BJ (cell line): ENCODE results near the gene LOX. TPM values are rescaled to one million over a fixed set of nuclear protein-coding genes. Genes with fewer than 3 reads are reported as not detected.

Experiments used
- CTCF ChIA-PET: fragments of 350-600 bp; formaldehyde crosslinking; extraction: SDS; loops from one replicate; lab custom pipeline; 2021; ENCODE audit warnings: antibody characterized with exemption, inconsistent platforms; lab: Yijun Ruan, JAX
- POLR2A ChIA-PET: fragments of 300-600 bp; sonication (Branson Sonifier 250); formaldehyde crosslinking; extraction: SDS; loops from one replicate; lab custom pipeline; 2021; ENCODE audit warnings: antibody characterized with exemption; lab: Charles Lee
- DNase-seq: peaks from one replicate; pipeline ENCODE4 v3.0.0-alpha.2; 2011; ENCODE audit warnings: low read depth
- H3K27me3 ChIP-seq: 2 replicates; pipeline ENCODE4 v1.6.0; 2011; ENCODE audit warnings: low read length; ENCODE audit not compliant: control insufficient read depth, insufficient read depth
- H3K36me3 ChIP-seq: 2 replicates; pipeline ENCODE4 v1.5.1; 2011; ENCODE audit warnings: low read length; ENCODE audit not compliant: control insufficient read depth, insufficient read depth
- H3K4me3 ChIP-seq: 2 replicates; pipeline ENCODE4 v1.5.1; 2011; ENCODE audit warnings: low read depth, mild to moderate bottlenecking, control low read depth, low read length
- polyA plus RNA-seq: library from polyadenylated mRNA; depleted of rRNA; stranded (reverse); fragments of >200 nt; gene quantifications from 2 replicates; pipeline ENCODE4 v1.2.3, GENCODE V29; 2011
- TF ChIP-seq, protein P1 (sequence below): IDR thresholded peaks from 2 replicates; pipeline ENCODE4 v1.5.1; 2011; ENCODE audit warnings: low read depth, mild to moderate bottlenecking, control low read depth, inconsistent platforms, low read length, moderate library complexity; ENCODE audit not compliant: insufficient read depth

LOX gene
- polyA plus RNA-seq, 1 experiment: 668 TPM

DNA sequence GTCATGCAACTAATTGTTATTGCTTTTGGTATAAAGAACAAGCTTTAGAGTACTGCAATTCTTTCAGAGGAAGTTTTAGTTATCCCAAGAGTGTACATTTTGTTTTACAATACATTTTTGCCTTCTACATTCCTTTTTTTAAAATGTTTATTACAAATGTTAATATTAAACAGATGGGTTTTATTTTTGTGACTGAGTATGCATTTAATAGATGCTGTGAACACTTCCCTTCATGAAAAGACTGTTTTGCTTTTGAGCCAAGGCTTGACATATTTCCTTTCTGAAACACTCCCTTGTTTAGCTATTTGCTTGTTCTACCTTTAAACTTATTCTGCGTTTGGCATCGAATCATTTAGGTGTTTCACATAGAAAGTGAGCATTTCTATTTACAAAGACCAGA lies 36.4 kb upstream of the LOX start:
- TF ChIP-seq, protein P1, sequence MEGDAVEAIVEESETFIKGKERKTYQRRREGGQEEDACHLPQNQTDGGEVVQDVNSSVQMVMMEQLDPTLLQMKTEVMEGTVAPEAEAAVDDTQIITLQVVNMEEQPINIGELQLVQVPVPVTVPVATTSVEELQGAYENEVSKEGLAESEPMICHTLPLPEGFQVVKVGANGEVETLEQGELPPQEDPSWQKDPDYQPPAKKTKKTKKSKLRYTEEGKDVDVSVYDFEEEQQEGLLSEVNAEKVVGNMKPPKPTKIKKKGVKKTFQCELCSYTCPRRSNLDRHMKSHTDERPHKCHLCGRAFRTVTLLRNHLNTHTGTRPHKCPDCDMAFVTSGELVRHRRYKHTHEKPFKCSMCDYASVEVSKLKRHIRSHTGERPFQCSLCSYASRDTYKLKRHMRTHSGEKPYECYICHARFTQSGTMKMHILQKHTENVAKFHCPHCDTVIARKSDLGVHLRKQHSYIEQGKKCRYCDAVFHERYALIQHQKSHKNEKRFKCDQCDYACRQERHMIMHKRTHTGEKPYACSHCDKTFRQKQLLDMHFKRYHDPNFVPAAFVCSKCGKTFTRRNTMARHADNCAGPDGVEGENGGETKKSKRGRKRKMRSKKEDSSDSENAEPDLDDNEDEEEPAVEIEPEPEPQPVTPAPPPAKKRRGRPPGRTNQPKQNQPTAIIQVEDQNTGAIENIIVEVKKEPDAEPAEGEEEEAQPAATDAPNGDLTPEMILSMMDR: no peak
- ChIA-PET POLR2A (no interaction called here), CTCF (interaction anchor here (0.8 kb wide), 2 partner anchors 13 to 22 kb away, joined by 3 to 4 read pairs; no protein-coding TSS in a partner anchor)
- H3K27me3 ChIP-seq: no peaks in the 10 kb centered on the region
- H3K4me3 ChIP-seq: no peak overlapping the region
- H3K36me3 ChIP-seq: no peaks in the 10 kb centered on the region
- no peak for DNase-seq

DNA sequence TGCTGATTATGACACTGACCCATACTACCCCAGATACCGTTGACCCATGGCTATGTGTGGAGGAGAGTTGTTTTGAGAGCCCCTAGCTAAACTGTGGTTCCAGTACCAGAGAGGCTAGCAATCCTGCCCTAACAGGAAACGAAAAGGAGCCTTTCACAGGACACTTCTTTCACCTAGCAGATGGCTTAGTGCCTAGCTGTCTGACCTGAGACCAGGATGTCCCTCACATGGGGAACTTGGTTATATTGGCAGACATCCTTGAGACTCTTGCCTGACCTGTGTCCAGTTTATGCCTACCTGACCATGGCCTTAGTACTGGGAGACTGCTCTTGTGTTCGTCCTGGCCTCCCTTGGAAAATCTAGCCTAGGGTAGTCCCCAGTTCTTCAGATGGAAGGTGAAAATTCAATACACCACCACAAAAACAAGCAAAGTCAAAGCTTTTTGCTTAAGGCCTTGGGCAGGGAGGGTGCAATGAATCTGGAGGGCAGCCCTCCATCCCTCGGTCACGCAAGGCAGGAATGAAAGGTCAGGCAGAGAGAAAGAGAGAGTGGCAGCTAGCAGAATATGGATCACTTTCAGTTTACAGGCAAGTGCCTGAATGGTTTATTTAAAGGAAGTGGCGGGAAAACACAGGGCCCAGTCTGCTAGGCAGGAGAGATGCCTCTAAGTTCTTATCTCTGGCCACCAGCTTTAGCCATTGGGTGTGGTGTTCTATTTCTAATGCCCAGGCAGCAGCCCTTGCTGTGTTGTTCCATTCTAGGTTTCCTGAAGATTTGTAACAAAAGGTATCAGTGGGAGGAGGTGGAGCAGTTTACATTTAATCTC lies 34.9 kb upstream of the LOX start:
- Histone ChIP-seq H3K36me3 (no peaks in the 10 kb centered on the region), H3K4me3 (no peak overlapping the region), H3K27me3 (no peaks in the 10 kb centered on the region)
- ChIA-PET POLR2A (no interaction called here), CTCF (no interaction called here)
- TF ChIP-seq, protein P1: no peak
- DNase-seq: no peak

DNA sequence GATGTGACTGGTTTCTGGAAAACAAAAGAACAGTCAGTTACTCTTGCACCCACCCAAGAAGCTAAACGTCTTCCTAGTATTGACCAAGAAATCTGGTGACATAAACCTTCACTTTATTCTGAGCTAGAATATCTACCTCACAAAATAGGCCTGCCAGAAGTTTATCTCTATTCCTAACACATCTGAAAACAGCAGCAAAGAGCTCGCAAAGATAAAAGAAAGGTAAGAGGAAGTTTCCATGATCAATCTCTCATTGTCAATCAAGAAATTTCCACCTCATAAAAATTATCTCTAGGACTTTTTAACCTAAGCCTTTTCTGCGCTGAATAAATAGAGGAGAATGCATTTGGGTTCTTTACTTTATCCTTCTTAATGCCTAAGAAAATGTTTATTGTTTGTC lies 34.0 kb upstream of the LOX start:
- H3K27me3 ChIP-seq: no peaks in the 10 kb centered on the region
- no peak overlapping the region for H3K4me3 ChIP-seq
- ChIA-PET POLR2A (interaction anchor here (0.5 to 0.7 kb wide), 2 partner anchors 394 to 644 kb away, joined by 4 to 6 read pairs; no protein-coding TSS in a partner anchor), CTCF (interaction anchor here (1.0 to 1.2 kb wide), 3 partner anchors 30 to 304 kb away, joined by 3 read pairs; no protein-coding TSS in a partner anchor)
- TF ChIP-seq, protein P1: no peak
- no peak for DNase-seq
- H3K36me3 ChIP-seq: no peaks in the 10 kb centered on the region

DNA sequence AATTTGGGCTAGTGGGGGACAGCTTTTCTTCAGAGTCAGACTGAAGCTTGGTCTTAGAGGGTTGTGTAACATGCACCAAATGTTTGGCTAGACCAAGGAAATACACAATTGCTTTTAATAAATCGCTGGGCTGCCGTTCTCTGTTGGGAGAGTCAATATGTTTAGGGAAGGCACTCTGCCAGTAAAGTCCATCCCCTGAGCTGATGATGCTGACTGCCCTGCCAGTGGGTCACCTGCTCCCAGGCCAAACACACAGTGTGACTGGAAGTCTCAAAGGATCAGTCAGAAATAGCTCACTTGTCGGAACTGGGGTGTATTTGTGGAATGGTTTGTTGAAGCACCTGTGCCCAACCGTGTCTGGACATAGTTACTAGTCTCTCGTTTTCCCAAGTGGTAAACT lies 33.4 kb upstream of the LOX start:
- Histone ChIP-seq H3K36me3 (no peaks in the 10 kb centered on the region), H3K4me3 (no peak overlapping the region), H3K27me3 (no peaks in the 10 kb centered on the region)
- ChIA-PET POLR2A (interaction anchor here (0.7 kb wide), 1 partner anchor 645 kb away, joined by 4 read pairs; no protein-coding TSS in a partner anchor), CTCF (interaction anchor here (1.0 to 1.8 kb wide), 6 partner anchors 10 to 305 kb away, joined by 3 to 6 read pairs (median 4); no protein-coding TSS in a partner anchor)
- no peak for DNase-seq
- TF ChIP-seq, protein P1: no peak

DNA sequence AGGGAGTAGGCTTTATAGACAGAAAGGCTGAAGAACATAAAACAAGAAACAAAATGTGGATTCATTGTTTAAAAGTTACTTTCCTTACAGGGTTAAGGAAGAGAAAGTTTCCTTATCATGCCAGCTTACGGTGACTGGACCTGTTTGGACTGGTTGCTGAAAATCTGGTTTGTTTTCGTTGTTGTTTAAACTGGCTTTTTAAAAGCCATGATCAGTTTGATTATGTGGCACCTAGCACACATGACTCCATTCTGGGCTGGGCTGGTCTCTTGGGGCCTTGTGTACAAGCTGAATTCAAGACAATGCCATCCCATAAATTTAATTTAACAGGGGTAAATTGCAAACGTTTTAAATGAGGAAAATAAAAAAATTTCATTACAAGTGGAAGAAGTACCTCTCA lies 32.9 kb upstream of the LOX start:
- TF ChIP-seq, protein P1: no peak
- Histone ChIP-seq H3K4me3 (no peak overlapping the region), H3K27me3 (no peaks in the 10 kb centered on the region), H3K36me3 (no peaks in the 10 kb centered on the region)
- POLR2A ChIA-PET: no interaction called here
- no peak for DNase-seq
- CTCF ChIA-PET: interaction anchor here (1.2 to 1.8 kb wide), 5 partner anchors 9 to 305 kb away, joined by 3 to 6 read pairs (median 4); no protein-coding TSS in a partner anchor
